Lower leg skin (tissue), 4 donors: Measurements from ENCODE around the gene SRRT. TPM values are rescaled to one million over a fixed set of nuclear protein-coding genes. Genes with fewer than 3 reads are reported as not detected.
"Not testable (repeated sequence)": the region's sequence is repeated elsewhere in the genome, so short reads cannot be mapped to it uniquely, and the experiment has no call there.

Experiments
- DNase-seq, 2 donors: peaks; one replicate each; pipeline ENCODE4 v3.0.0-alpha.2; 2019; ENCODE audit warnings: low spot score in 2 of 2
- H3K4me3 ChIP-seq: fragments of 200-600 bp; sonication (generic); 2 replicates; pipeline ENCODE4 v1.5.1; 2017; ENCODE audit warnings: mild to moderate bottlenecking, low read depth; ENCODE audit not compliant: poor library complexity, severe bottlenecking
- POLR2A ChIP-seq, 2 donors: fragments of 450-650 bp; IDR thresholded peaks; one replicate each; pipeline ENCODE4 v1.6.1; 2016 to 2017; ENCODE audit warnings: antibody characterized with exemption in 2 of 2, mild to moderate bottlenecking in 1 of 2, moderate library complexity in 1 of 2
- WGBS, 2 donors: methylation state at CpG; one replicate each; pipeline ENCODE4 v1.1.5; 2018; 5-methylcytosine and 5-hydroxymethylcytosine counted together
- intact Hi-C: fragments of 100-400 bp; cut with DNase I; formaldehyde crosslinking; loops from one replicate; pipeline ENCODE4 v1.15.0; 2023; ENCODE audit warnings: low total_unique reads
- total RNA-seq, 4 donors: library from RNA; depleted of rRNA; stranded (reverse); fragments of >200 nt; gene quantifications; one replicate each; pipeline ENCODE4 v1.1.0, GENCODE V29; 2016
- TF ChIP-seq, protein P1 (sequence below), 3 donors: fragments of 450-650 bp; IDR thresholded peaks; one replicate each; pipeline ENCODE4 v1.5.1; 2016; ENCODE audit warnings: antibody characterized with exemption in 3 of 3, mild to moderate bottlenecking in 3 of 3, moderate library complexity in 2 of 3

The SRRT gene
- total RNA-seq, 4 donors from 2014 or later = 73.3 to 129 (median 107) TPM

DNA sequence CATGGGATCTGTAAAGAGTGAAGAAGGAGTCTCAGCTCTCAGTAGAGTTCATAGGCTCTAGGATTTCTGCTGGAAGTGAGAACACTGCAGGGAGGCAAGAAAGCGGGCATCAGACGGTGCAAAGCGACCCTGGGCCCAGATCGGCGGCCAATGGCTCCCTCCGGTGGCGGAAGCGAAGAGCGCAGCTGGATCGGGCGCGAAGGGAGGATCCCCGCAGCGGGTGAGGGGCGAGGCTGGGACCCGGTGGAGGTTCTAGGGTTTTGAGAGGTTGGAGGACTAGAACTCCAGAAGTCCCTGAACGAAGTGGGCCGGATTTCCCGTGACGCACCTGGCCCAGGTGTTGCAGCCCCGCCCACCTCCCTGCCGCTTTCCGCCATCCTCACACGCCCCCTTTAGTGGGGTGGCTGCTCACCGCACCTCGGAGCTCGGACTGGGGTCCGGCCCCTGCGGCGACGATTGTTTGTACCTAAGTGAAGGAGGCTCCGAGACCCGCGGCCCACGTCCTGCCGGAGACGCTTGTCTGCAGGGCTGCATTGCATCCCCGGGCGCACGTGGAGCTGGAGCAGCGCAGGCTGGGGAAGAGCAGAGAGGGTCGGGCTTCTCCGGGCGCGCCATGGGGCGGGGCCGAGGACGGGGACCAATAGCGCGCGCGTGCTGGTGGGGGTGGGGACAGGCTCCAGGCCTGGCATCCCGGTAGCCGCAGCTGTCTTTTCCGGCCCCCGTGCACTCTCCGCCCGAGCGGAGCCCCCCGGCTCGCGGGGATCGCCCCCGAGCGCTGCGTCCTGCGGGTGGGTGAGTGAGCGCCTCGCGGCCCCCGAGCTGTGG, 22.6 kb upstream of the SRRT start, which contains the start of gene SLC12A9:
SLC12A9 (plus strand) TSS at position 666 of the 825 bp plus-strand sequence. CDS start 1,485 bp downstream, outside the sequence.
- WGBS, 2 donors = 0 to 1% methylated on average over 59 to 65 of the region's 71 CpGs
- TF ChIP-seq POLR2A (IDR thresholded peaks at IDR 0.05) = no peak
- TF ChIP-seq, protein P1, sequence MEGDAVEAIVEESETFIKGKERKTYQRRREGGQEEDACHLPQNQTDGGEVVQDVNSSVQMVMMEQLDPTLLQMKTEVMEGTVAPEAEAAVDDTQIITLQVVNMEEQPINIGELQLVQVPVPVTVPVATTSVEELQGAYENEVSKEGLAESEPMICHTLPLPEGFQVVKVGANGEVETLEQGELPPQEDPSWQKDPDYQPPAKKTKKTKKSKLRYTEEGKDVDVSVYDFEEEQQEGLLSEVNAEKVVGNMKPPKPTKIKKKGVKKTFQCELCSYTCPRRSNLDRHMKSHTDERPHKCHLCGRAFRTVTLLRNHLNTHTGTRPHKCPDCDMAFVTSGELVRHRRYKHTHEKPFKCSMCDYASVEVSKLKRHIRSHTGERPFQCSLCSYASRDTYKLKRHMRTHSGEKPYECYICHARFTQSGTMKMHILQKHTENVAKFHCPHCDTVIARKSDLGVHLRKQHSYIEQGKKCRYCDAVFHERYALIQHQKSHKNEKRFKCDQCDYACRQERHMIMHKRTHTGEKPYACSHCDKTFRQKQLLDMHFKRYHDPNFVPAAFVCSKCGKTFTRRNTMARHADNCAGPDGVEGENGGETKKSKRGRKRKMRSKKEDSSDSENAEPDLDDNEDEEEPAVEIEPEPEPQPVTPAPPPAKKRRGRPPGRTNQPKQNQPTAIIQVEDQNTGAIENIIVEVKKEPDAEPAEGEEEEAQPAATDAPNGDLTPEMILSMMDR (IDR thresholded peaks at IDR 0.05) = peak in 1 of 3 donors; percentile 83
- peak; percentile 86 to 98 for DNase-seq
- intact Hi-C loops = loop anchor here (5.0 to 10.0 kb wide), 4 partner anchors 50 to 387 kb away; partner anchors contain the start of genes GIGYF1 and SPACDR
- H3K4me3 ChIP-seq = peak within 1 kb of the TSS; percentile 90

GRCh38 chr7:100854146-100854895, 20.6 kb upstream of the SRRT start:
- no peak overlapping the region for H3K4me3 ChIP-seq
- DNase-seq = no peak
- WGBS, 2 donors = 85 to 91% methylated on average over 14 of the region's 14 CpGs
- intact Hi-C loops = loop anchor here (5.0 to 10.0 kb wide), 4 partner anchors 52 to 390 kb away; partner anchors contain the start of genes GIGYF1 and SPACDR
- TF ChIP-seq, protein P1 (IDR thresholded peaks at IDR 0.05) = no peak
- TF ChIP-seq POLR2A (IDR thresholded peaks at IDR 0.05) = no peak

GRCh38 chr7:100854899-100855298, 20.0 kb upstream of the SRRT start:
- DNase-seq, H3K4me3 ChIP-seq: not testable (repeated sequence)
- intact Hi-C loops = loop anchor here (5.0 to 10.0 kb wide), 4 partner anchors 53 to 390 kb away; partner anchors contain the start of genes GIGYF1 and SPACDR
- WGBS, 2 donors = 92 to 96% methylated on average over 9 of the region's 9 CpGs

GRCh38 chr7:100855515-100855914, 19.4 kb upstream of the SRRT start:
- no peak for DNase-seq
- H3K4me3 ChIP-seq = no peak overlapping the region
- WGBS, 2 donors = 94 to 97% methylated on average over 10 of the region's 10 CpGs
- intact Hi-C loops = loop anchor here (10.0 kb wide), 2 partner anchors 291 to 391 kb away; partner anchors contain the start of gene SPACDR
- TF ChIP-seq, protein P1 (IDR thresholded peaks at IDR 0.05) = no peak
- TF ChIP-seq POLR2A (IDR thresholded peaks at IDR 0.05) = no peak

- 92 to 95% methylated on average over 16 of the region's 16 CpGs for WGBS, 2 donors
- no peak overlapping the region for H3K4me3 ChIP-seq
- no peak for TF ChIP-seq POLR2A (IDR thresholded peaks at IDR 0.05)
- TF ChIP-seq, protein P1 (IDR thresholded peaks at IDR 0.05) = no peak
- intact Hi-C loops = loop anchor here (10.0 kb wide), 2 partner anchors 292 to 392 kb away; partner anchors contain the start of gene SPACDR
- DNase-seq = no peak
These were observed 18.0 kb upstream of the SRRT start for GRCh38 chr7:100856871-100857282.
